ENCODE data around the gene STX17. TPM values are rescaled to one million over a fixed set of nuclear protein-coding genes. Genes with fewer than 3 reads are reported as not detected.

Gene STX17
- polyA plus RNA-seq, 2 of the 4 experiments (the other 2 are of a cell fraction): 14.3 to 24.6 TPM

- ChIA-PET CTCF (interaction anchor here (1.3 kb wide), 1 partner anchor 40 kb away, joined by 3 read pairs; no protein-coding TSS in a partner anchor), POLR2A (no interaction called here)
- 88% methylated on average over 4 of the region's 4 CpGs for WGBS (ENCODE audit: missing lambda C conversion rate)
- no peak overlapping the region for H3K4me3 ChIP-seq
- FAIRE-seq: no peak
- peaks cover 18% of the 10 kb centered on the region; the same call in 2 of the 3 replicates for H3K9me3 ChIP-seq
- no peak overlapping the region for H3K27ac ChIP-seq
- no peak for DNase-seq (ENCODE audit: low read depth in 1 of 2, low spot score in 1 of 2)
- no peaks in the 10 kb centered on the region for H3K4me1 ChIP-seq
- H3K4me2 ChIP-seq: no peak overlapping the region
- TF ChIP-seq EP300 (IDR thresholded peaks at IDR 0.05): no peak
- TF ChIP-seq HES2 (IDR thresholded peaks at IDR 0.05): no peak
- TF ChIP-seq ATOH8 (CRISPR knock-in tag; IDR thresholded peaks at IDR 0.05; ENCODE audit: low read depth): no peak
- TF ChIP-seq RFX5 (IDR thresholded peaks at IDR 0.05): no peak
- no peak for TF ChIP-seq E2F6 (IDR thresholded peaks at IDR 0.05; ENCODE audit: borderline replicate concordance, low read depth)
- no peak for TF ChIP-seq HOXA7 (CRISPR knock-in tag; IDR thresholded peaks at IDR 0.05)
- TF ChIP-seq USF2 (IDR thresholded peaks at IDR 0.05): no peak
- no peak for TF ChIP-seq KDM5A (IDR thresholded peaks at IDR 0.05)
- TF ChIP-seq POLR2AphosphoS2 (conservative IDR thresholded peaks at IDR 0.05; ENCODE audit: low read length): no peak
- TF ChIP-seq RAD21 (conservative IDR thresholded peaks at IDR 0.05 in 1 of 2, IDR thresholded peaks at IDR 0.05 in 1 of 2): no peak
- no peak for ATAC-seq
Observed at GRCh38 chr9:99921875-99922710, 15.6 kb downstream of the STX17 start.

- no peak for ATAC-seq
Observed at GRCh38 chr9:99922711-99923030, 16.2 kb downstream of the STX17 start.

More at GRCh38 chr9:99922711-99923030, 16.2 kb downstream of the STX17 start:
- no peaks in the 10 kb centered on the region for H3K4me1 ChIP-seq
- TF ChIP-seq KDM5A (IDR thresholded peaks at IDR 0.05) (no peak), BHLHE40 (IDR thresholded peaks at IDR 0.05; ENCODE audit: low read depth, low read length) (no peak), HMGXB4 (CRISPR knock-in tag; IDR thresholded peaks at IDR 0.05; ENCODE audit: borderline replicate concordance) (no peak), MYC (IDR thresholded peaks at IDR 0.05; ENCODE audit: borderline replicate concordance, low read length) (no peak), HOXA7 (CRISPR knock-in tag; IDR thresholded peaks at IDR 0.05) (no peak), CTCF (IDR thresholded peaks at IDR 0.05) (no peak), E2F6 (IDR thresholded peaks at IDR 0.05; ENCODE audit: borderline replicate concordance, low read depth) (no peak), POLR2A (IDR thresholded peaks at IDR 0.05; ENCODE audit: low read length) (no peak), ATOH8 (CRISPR knock-in tag; IDR thresholded peaks at IDR 0.05; ENCODE audit: low read depth) (no peak), EP300 (IDR thresholded peaks at IDR 0.05) (no peak), POLR2AphosphoS2 (conservative IDR thresholded peaks at IDR 0.05; ENCODE audit: low read length) (no peak)
- DNase-seq (ENCODE audit: low read depth in 1 of 2, low spot score in 1 of 2): no peak
- H3K4me2 ChIP-seq: no peak overlapping the region
- H3K9me3 ChIP-seq: peaks cover 20% of the 10 kb centered on the region; the same call in 2 of the 3 replicates
- ChIA-PET CTCF (interaction anchor here (1.3 kb wide), 1 partner anchor 40 kb away, joined by 3 read pairs; no protein-coding TSS in a partner anchor), POLR2A (no interaction called here)
- FAIRE-seq: no peak
- no peak overlapping the region for H3K4me3 ChIP-seq
- H3K27ac ChIP-seq: no peak overlapping the region
